Esophagus muscularis mucosa (tissue), 3 donors: Measurements from ENCODE around the gene ZNF385C.

ENCODE experiments used
- CTCF ChIP-seq, 3 experiments: fragments of 200-600 bp in 2 of 3; fragments of 450-650 bp in 1 of 3; sonication (generic) in 2 of 3; IDR thresholded peaks; one replicate each; pipeline ENCODE4 v1.5.1; 2017 to 2019; ENCODE audit warnings: antibody characterized with exemption in 3 of 3, mild to moderate bottlenecking in 2 of 3, moderate library complexity in 1 of 3
- POLR2A ChIP-seq: fragments of 450-650 bp; IDR thresholded peaks from one replicate; pipeline ENCODE4 v1.6.1; 2017; ENCODE audit warnings: antibody characterized with exemption, moderate library complexity, mild to moderate bottlenecking, low read depth
- POLR2AphosphoS5 ChIP-seq, 2 donors: sonication (generic); formaldehyde crosslinking; IDR thresholded peaks; one replicate each; pipeline ENCODE4 v1.6.1; 2017; ENCODE audit warnings: antibody characterized with exemption in 2 of 2

- TF ChIP-seq CTCF (IDR thresholded peaks at IDR 0.05), result no peak
- peak; percentile 38 to 56 for TF ChIP-seq POLR2AphosphoS5 (IDR thresholded peaks at IDR 0.05)
- no peak for TF ChIP-seq POLR2A
These were observed 31.0 kb upstream of the ZNF385C start for GRCh38 chr17:42129109-42129837.
